ENCODE results near the gene ZFHX3. TPM values are rescaled to one million over a fixed set of nuclear protein-coding genes. Genes with fewer than 3 reads are reported as not detected.
A peak's percentile ranks its signal among the peaks of the same experiment; 100 is the strongest.
"Not testable (repeated sequence)": the region's sequence is repeated elsewhere in the genome, so short reads cannot be mapped to it uniquely, and the experiment has no call there.

ZFHX3 gene
- 4.0 TPM for total RNA-seq

DNA sequence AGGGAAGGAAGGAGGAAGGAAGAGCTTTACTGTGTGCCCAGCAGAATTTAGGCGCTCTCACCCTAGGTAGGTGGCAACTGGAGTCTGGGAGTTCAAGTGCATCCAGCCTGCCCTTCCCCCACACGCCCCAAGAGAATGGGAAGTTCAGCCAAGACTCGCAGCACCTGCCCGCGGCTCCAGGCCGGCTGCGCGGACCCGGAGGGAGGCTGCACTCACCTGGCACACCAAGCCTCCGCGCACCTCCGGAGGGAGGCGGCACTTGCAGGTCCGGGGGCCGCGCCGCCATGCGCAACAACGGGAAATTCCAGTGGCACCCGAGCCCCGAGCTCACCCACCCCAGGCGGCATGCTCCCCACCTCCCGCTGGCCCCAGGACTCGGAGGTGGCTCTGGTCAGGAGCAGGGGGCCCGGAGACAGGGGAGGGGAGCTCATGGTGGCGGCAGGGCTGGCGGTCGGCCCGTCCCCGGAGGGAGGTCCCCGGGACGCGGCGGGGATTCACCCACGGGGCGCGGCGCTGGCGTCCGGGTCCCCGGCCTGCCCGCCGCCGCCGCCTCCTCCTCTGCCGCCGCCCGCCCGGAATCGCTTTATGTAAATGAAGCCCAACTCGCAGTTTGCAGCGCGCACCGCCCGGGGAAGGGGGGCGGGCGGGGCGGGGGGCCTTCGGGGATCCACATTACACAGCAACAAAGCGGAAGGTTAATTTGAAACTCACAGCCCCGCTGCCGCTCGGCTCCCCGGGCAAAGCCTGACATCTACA lies at the start of gene ZFHX3:
TSS of gene ZFHX3 (minus strand) at position 593 of the 756 bp plus-strand sequence. CDS start 87,983 bp downstream, outside the sequence.
- peak in 2 of 3 donors; percentile 86 to 89 for DNase-seq (ENCODE audit: low read depth in 2 of 3, low spot score in 2 of 3)

DNA sequence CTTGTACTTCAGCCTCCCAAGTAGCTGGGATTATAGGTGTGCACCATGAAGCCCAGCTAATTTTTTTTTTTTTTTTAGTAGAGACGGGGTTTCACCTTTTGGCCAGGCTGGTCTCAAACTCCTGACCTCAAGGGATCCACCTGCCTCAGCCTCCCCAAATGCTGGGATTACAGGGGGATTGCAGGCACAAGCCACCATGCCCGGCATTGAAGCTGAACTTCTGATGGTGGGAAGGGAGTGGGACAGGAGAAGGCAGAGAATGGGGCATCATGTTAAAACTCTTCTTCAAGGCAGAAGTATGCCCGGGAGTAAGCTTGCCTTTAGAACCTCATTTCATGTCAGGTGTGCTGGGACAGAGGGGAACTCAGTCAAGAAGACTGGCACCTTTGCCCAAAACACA lies 48.6 kb upstream of the ZFHX3 start:
- DNase-seq (ENCODE audit: low read depth in 2 of 3, low spot score in 2 of 3): no peak

- DNase-seq (ENCODE audit: low read depth in 2 of 3, low spot score in 2 of 3): no peak
Measured at GRCh38 chr16:73095885-73096421, 48.0 kb upstream of the ZFHX3 start.

DNA sequence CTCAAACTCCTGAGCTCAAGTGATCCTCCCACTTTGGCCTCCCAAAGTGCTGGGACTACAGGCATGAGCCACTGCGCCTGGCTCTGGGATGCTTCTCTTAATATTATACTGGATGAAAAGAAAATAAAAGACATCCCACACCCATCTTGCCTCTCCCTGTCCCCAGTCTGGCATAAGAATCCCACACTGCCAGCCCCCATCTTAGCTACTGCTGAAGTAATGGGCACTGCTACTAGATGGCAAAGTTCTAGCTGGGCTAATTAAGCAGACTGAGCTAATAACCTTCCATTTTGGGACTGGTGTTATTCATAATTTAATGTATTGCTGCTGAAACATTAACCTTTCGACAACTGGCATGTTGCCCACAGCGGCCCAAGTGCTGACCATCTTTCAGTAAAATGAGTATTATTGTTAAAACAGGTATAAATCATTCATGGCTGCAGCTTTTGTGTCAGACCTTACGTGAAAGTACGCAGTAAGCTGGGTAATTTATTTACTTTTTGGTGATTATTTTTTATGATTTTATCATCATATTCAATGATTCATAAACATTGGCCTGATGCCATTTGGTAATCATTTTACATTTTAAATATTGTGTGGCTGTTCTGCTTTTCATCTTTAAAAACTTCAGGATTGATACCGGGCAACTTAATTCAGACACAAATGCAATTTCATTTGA lies 47.4 kb upstream of the ZFHX3 start:
- DNase-seq (ENCODE audit: low read depth in 2 of 3, low spot score in 2 of 3): no peak

DNA sequence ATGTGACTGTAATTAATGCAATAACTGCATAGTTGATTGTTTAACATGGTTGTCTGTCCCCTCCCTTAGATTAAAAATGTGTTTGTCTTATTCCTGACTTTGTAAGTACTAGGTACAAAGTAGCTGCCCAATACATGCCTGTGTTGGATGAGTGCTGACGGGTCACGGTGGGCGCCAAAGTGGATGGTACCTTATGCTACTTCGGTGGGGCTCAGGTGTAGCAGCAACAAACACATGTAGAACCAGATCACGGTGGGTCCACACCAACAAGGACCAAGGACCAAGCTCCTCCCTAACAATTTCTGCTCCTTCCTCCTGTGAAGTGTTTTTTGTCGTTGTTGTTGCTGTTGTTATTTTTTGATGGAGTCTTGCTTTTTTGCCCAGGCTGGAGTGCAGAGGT lies 46.4 kb upstream of the ZFHX3 start:
- DNase-seq (ENCODE audit: low read depth in 2 of 3, low spot score in 2 of 3): no peak

DNA sequence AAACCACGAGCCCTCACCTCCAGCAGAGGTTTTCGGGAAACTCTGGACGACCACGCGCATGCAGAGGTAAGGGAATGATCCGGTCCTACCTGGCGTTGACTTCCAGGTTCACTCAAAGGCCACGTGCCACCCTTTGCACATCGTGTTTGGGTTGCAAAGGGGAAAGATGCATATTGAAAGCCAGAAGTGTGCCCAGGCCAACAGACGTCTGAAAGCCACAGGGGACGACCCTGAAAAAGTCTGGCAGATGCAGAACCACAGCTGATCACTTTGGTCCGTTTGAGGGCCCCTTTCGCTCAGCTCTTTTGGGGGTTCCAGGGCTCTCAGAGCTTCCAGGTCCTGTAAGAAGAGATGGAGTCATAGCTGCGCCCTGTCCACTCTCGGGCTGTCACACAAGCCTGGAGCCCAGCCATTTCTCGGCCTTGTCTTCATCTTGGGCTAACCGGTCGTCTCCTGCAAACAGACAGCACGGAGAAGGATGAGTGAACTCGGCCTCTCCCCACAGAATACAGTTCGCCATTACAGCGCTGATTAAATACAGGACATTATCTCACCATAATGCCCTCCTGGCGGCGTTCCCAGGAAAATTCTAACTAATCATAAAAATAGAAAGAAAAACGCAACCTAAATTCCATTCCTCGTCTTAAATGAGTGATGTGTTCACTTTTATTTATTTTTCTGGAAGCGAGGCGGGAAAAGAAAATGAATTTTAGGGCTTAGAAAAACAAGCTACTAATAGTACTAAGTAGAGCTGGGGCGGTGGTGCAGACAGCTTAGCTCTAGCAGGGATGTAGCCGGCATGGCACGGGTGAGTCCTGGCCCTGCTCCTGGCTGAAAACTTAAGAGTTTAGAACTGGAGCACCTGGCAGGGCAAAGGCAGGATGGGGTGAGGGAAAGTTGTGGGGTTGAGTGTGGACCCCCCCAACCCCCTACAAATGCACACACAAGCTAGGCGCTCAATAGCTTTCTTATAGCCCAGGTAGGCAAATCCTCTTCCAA lies 45.5 kb upstream of the ZFHX3 start:
- DNase-seq (ENCODE audit: low read depth in 2 of 3, low spot score in 2 of 3): no peak

DNA sequence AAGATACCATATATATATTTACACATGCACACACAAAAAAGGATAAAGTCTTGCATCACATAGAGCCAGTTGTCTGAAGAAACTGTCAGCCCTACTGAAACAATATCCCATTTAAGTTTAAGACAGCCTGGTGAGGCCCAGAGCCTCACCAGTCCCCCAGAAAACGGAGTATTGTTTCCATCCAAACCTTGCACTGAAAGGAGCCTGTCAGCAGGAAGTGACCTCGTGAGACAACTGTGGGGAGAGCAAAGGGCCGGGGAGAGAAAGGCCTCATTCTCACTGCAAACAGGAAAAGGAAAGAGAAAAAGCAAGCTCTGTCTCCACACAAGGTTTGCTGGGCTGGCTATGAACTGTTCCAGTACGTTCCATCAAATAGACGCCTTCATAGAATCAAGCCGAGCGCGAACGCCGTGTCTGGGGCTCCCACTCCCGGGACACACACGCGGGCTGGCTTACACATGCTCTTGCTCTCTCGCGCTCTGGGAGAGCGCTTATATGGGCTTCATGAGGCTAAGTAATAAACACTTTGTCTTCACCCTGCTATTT lies 44.4 kb upstream of the ZFHX3 start:
- DNase-seq (ENCODE audit: low read depth in 2 of 3, low spot score in 2 of 3): no peak

GRCh38 chr16:73091174-73091573 lies 43.2 kb upstream of the ZFHX3 start:
- DNase-seq (ENCODE audit: low read depth in 2 of 3, low spot score in 2 of 3): no peak

GRCh38 chr16:73089420-73089819 lies 41.5 kb upstream of the ZFHX3 start:
- no peak for DNase-seq (ENCODE audit: low read depth in 2 of 3, low spot score in 2 of 3)

- peak in 1 of 3 donors; percentile 39 for DNase-seq (ENCODE audit: low read depth in 2 of 3, low spot score in 2 of 3)
Measured at GRCh38 chr16:73086108-73086507, 38.2 kb upstream of the ZFHX3 start.

GRCh38 chr16:73083271-73083670 lies 35.3 kb upstream of the ZFHX3 start:
- DNase-seq (ENCODE audit: low read depth in 2 of 3, low spot score in 2 of 3): no peak

DNA sequence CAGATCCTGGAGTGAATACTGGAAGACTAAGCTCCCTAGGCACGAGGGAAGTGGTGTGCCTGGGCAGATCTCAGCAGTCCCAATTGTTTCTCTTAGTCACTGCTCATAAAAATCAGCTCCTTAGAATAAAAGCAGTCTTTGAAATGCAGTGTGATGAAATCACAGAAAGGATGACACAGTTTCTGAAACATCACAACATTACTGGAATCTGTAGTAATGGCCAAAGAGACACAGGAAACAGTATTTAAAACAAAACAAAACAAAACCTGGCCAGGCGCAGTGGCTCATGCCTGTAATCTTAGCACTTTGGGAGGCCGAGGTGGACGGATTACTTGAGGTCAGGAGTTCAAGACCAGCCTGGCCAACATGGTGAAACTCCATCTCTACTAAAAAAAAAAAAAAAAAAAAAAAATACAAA lies 34.7 kb upstream of the ZFHX3 start:
- DNase-seq (ENCODE audit: low read depth in 2 of 3, low spot score in 2 of 3): not testable (repeated sequence)

GRCh38 chr16:73080931-73081330 lies 33.0 kb upstream of the ZFHX3 start:
- no peak for DNase-seq (ENCODE audit: low read depth in 2 of 3, low spot score in 2 of 3)

DNA sequence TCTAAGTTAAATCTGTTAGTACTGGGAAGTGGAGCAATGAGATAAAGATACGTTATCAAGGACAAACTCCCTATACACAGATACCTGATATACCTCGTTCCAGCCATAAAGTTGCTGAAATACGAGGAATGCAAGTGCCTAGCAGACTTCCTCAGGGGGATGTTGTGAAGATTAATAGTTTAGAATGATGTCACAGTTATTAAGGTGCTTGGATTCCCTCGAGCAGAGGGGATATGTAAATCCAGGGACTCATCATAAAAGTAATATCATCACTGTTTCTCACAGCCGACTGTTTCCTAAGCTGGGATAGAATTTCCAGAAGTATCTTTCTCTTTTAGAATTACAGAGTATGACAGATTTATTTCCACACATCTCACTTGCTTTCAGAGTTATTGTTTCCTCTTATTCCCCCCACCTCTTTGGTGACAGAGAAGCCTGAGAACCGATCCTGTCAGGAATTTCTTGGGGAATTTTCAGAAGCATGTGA lies 28.4 kb upstream of the ZFHX3 start:
- DNase-seq (ENCODE audit: low read depth in 2 of 3, low spot score in 2 of 3): no peak

DNA sequence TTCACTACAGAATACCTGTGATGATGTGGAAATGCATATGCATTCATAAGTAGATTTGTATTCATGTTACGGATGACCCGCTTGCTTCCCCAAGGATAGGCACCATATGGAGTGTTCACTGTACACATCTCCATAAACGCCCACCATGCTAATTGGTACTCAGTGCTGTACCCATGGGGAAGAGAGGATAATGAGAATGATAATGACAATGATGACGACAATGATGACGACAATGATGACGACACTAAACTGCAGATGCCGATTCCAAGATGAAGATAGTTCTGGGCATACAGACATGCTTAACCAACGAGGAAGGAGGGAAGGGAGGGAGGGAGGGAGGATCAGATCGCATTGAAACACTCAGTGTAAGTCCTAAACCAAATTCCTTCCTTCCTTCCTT lies 26.5 kb upstream of the ZFHX3 start:
- DNase-seq (ENCODE audit: low read depth in 2 of 3, low spot score in 2 of 3): no peak

DNA sequence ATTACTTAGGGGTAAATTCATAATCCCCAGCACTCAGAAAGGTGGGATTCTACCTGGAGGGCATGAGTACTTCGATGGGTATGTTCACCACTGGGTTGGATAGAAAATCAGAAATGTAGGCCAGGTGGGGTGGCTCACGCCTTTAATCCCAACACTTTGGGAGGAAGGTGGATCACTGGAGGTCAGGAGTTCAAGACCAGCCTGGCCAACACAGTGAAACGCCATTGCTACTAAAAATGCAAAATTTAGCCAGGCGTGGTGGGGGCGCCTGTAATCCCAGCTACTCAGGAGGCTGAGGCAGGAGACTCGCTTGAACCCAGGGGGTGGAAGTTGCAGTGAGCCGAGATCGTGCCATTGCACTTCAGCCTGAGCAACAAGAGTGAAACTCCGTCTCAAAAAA lies 24.1 kb upstream of the ZFHX3 start:
- not testable (repeated sequence) for DNase-seq (ENCODE audit: low read depth in 2 of 3, low spot score in 2 of 3)

DNA sequence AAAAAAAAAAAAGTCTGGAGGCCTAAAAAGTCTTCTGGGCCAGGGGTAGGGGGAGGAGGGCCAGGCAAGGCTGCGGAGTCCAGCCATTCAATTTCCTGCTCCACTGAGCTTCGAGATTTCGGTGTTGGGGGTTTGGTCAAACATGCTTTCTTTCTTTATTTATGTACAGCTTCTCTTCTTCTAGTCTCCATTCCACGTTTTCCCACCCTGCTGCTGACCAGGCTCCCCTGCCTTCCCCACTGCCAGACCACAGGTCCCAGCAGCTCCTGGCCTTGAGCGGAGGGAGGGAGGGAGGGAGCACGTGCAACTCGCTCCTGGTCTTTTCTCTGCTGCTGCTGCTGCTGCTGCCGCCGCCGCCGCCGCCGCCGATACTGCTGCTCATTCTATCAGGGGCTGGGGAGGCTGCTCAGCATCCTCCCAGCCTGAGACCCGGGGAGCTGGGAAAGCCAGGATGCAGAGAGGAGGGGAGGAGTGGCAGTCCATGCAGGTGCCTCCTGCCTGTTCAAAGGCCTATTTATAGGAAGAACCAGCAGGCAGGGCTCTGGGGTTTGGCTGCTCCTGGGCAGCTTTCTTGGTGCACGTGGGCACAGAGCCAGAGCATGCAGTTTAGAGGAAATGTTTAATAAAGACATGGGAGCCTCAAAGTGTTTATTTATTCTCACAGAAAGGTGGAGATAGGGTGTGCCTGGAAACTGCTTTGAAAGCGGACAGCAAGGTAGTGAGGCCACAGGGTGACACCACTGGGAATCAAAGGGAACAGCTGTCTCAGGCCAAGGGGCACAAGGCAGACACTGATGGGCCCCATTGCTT lies 23.4 kb upstream of the ZFHX3 start:
- no peak for DNase-seq (ENCODE audit: low read depth in 2 of 3, low spot score in 2 of 3)

DNA sequence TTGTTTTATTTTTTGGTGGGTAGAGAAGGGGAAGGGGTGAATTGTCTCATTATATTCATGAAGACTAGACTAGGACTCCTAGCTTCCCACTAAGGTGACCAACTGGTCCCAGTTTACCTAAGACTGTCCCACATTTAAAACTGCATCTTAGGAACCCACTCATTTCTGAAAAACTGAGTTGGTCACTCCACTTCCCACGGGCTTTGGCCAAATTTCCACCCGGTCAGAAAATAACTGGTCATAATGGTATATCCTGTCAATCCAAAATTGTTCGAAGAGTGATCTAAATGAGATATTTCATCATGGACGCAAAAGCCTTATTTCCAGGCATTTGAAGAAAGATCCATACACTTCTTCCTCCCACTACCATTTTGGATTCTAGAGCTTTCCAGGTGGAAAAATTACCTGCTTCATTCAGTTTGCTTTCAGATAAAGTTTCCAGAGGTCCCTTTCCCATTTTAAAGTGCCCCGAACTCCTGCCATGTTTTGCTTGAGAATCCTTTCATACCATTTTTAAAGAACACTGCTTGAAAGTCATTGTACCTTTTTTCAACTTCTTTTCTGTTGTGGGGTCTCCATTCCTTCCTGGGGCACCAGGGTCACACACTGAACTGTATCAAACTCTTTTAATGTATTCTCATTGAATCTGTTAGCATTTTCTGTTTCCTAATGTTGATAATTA lies 21.8 kb upstream of the ZFHX3 start:
- DNase-seq (ENCODE audit: low read depth in 2 of 3, low spot score in 2 of 3): no peak

Measured in hematopoietic multipotent progenitor cell (in vitro differentiated cells).